Activated B cell treated with CpG ODN at 0.5 μM for 24 hours (primary cell): ENCODE measurements around the gene MICAL3. TPM values are rescaled to one million over a fixed set of nuclear protein-coding genes. Genes with fewer than 3 reads are reported as not detected.

Experiments
- ATAC-seq: fragments of 200-7000 bp; cut with Tn5 transposase; one replicate; pipeline ENCODE4 v1.10.0; 2021; ENCODE audit warnings: low read depth, mild to moderate bottlenecking, moderate library complexity
- CTCF ChIA-PET: fragments of 350-600 bp; sonication (Branson Sonifier 250); formaldehyde crosslinking; loops from one replicate; lab custom pipeline; 2021; ENCODE audit warnings: antibody characterized with exemption; lab: Charles Lee
- POLR2A ChIA-PET: fragments of 350-600 bp; sonication (Branson Sonifier 250); formaldehyde crosslinking; loops from one replicate; lab custom pipeline; 2021; ENCODE audit warnings: antibody characterized with exemption; lab: Charles Lee
- DNase-seq: peaks from one replicate; pipeline ENCODE4 v3.0.0; 2022
- H3K27ac Mint-ChIP-seq: one replicate; pipeline ENCODE4 v1.8.0; 2020; ENCODE audit warnings: mixed read lengths
- H3K27me3 Mint-ChIP-seq: one replicate; pipeline ENCODE4 v1.8.0; 2021; ENCODE audit warnings: mixed read lengths
- H3K36me3 Mint-ChIP-seq: one replicate; pipeline ENCODE4 v1.8.0; 2021; ENCODE audit warnings: low read depth, mixed read lengths
- H3K4me1 Mint-ChIP-seq: one replicate; pipeline ENCODE4 v1.8.0; 2021; ENCODE audit warnings: mixed read lengths
- H3K4me3 Mint-ChIP-seq: one replicate; pipeline ENCODE4 v1.8.0; 2020; ENCODE audit warnings: mild to moderate bottlenecking, mixed read lengths
- H3K9me3 Mint-ChIP-seq: one replicate; pipeline ENCODE4 v1.8.0; 2020; ENCODE audit warnings: mixed read lengths
- intact Hi-C: fragments of 100-400 bp; cut with micrococcal nuclease; formaldehyde crosslinking; loops from one replicate; pipeline ENCODE4 v1.15.1; 2024
- total RNA-seq: library from RNA; stranded (reverse); gene quantifications from 2 replicates; pipeline ENCODE4 v1.2.3, GENCODE V29; 2022
- TF ChIP-seq, protein P1 (sequence below): fragments of 200-600 bp; IDR thresholded peaks from one replicate; pipeline ENCODE4 v1.8.0; 2022; ENCODE audit warnings: antibody characterized with exemption, mild to moderate bottlenecking

MICAL3 gene
- total RNA-seq, 1 donor from 2014 or later: 257 TPM

DNA sequence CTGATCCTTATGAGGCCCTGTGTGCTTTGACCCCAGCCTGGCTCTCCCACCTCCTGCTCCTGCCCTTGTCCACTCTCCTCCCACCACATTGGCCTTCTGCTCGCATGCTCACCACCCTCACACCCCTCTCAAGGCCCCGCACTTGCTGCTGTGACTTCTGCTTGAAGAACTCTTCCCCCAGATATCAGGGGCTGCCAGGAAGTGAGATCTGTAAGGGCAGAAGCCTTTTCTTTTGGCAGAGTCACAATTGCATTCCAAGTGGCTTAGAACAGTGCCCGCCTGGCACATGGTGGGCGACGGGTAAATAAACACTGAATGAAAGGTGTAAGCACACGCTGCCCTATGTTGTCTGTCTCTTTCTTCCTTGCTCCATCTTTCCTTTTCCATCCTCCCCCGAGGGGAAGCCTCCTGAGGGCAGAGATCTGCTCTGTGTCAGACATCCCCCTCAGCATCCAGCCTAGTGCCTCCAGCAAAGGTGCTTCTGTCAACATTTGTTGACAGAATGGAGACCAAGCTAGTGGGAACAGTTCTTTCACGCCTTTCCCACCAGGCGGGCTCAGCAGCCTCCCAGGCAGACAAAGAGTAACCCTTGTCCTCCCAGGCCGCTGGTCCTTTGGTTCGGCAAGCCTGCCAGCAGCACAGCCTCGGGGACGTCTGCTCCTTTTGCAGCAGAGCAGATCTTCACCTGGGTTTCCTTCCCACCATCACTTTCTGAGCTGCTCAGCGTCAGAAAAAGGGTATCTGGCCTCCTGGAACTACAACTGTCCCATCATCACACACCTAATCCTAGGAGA is 43.4 kb upstream of the MICAL3 start:
- intact Hi-C loops: loop anchor here (2.0 kb wide), 1 partner anchor 43 kb away; the partner anchor contains the start of gene MICAL3
- CTCF ChIA-PET: interaction anchor here (1.0 kb wide), 1 partner anchor 9 kb away, joined by 5 read pairs; no protein-coding TSS in a partner anchor
- H3K27me3 Mint-ChIP-seq: no peaks in the 10 kb centered on the region
- POLR2A ChIA-PET: no interaction called here
- DNase-seq: no peak
- no peaks in the 10 kb centered on the region for H3K36me3 Mint-ChIP-seq
- TF ChIP-seq, protein P1, sequence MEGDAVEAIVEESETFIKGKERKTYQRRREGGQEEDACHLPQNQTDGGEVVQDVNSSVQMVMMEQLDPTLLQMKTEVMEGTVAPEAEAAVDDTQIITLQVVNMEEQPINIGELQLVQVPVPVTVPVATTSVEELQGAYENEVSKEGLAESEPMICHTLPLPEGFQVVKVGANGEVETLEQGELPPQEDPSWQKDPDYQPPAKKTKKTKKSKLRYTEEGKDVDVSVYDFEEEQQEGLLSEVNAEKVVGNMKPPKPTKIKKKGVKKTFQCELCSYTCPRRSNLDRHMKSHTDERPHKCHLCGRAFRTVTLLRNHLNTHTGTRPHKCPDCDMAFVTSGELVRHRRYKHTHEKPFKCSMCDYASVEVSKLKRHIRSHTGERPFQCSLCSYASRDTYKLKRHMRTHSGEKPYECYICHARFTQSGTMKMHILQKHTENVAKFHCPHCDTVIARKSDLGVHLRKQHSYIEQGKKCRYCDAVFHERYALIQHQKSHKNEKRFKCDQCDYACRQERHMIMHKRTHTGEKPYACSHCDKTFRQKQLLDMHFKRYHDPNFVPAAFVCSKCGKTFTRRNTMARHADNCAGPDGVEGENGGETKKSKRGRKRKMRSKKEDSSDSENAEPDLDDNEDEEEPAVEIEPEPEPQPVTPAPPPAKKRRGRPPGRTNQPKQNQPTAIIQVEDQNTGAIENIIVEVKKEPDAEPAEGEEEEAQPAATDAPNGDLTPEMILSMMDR: no peak
- peaks cover 83% of the 10 kb centered on the region for H3K4me1 Mint-ChIP-seq
- no peaks in the 10 kb centered on the region for H3K9me3 Mint-ChIP-seq
- no peak overlapping the region for H3K4me3 Mint-ChIP-seq
- peak overlapping the region; percentile 66 for H3K27ac Mint-ChIP-seq
- ATAC-seq: no peak

DNA sequence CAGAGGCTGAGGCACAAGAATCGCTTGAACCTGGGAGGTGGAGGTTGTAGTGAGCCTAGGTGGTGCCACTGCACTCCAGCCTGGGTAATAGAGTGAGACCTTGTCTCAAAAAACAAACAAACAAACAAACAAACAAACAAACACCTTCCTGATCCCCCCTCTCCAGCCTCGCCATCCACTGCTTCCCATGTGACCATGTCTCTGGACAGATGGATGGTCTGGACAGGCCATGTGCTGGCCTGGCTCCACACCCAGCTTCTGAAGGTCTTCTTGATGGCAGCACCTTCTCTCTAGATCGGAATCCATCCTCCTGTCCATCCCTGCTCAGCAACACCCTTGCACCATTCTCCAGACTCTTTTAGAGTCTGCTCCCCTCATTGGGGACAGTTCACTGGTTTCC is 42.8 kb upstream of the MICAL3 start:
- intact Hi-C loops: loop anchor here (2.0 kb wide), 1 partner anchor 42 kb away; the partner anchor contains the start of gene MICAL3
- no peak overlapping the region for H3K4me3 Mint-ChIP-seq
- H3K27me3 Mint-ChIP-seq: no peaks in the 10 kb centered on the region
- peaks cover 78% of the 10 kb centered on the region for H3K4me1 Mint-ChIP-seq
- TF ChIP-seq, protein P1: no peak
- CTCF ChIA-PET: no interaction called here
- H3K9me3 Mint-ChIP-seq: no peaks in the 10 kb centered on the region
- H3K27ac Mint-ChIP-seq: peak overlapping the region; percentile 66
- no peak for DNase-seq
- POLR2A ChIA-PET: no interaction called here
- ATAC-seq: no peak
- H3K36me3 Mint-ChIP-seq: no peaks in the 10 kb centered on the region

DNA sequence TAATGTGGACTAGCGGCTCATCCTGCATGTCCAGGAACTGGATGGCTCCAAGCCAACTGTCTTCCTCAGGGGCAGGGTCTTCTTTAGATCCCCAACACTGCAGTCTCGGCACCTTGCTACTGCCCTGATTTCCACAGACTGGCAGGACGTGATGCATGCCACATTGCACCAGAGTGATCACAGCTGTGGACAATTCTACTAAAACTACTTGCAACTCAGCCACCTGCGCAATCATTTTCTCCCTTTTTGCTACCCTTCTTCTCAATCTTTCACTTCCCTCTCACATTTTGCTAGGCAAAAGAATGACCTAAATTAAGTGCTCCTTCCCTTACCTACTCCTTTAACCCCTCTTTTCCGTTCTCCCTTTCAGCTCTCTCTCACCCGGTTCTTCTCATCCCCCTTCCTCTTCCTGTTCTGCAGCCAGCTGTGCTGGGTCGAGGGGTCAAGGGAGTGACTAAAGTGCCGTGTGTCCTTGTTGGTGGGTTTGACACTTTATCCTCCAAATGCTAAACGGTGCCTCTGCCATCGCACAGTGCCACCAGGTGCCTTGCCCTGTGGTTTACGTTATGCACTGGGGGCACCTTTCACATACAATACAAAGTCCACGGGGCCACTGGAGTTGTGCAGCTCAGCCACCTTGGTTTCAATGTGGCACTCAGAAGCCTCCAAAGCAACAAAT is 42.0 kb upstream of the MICAL3 start:
- intact Hi-C loops: loop anchor here (1.0 to 2.0 kb wide), 2 partner anchors 9 to 42 kb away; partner anchors contain the start of gene MICAL3

DNA sequence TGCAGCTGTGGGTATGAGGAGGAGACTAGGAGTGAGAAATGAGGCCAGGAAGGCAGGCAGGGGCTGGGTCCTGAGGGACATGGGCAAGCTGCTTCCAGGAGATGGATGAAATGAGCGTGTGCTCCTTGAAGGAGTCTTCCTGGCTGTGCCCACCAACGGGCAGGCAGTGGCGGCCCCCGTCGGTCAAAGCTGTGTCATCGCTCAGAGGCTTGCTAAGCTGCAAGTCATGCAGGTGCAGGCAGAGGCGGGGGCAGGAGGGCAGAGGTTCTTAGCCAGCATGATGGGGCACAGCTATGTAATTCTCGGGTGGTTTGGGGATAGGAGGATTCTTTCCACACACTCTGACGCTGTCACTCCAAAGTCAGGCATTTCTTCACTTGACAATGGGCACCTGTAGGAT is 40.9 kb upstream of the MICAL3 start:
- ChIA-PET POLR2A (interaction anchor here (0.6 to 2.2 kb wide), 6 partner anchors 8 to 78 kb away, joined by 3 to 24 read pairs (median 4); no protein-coding TSS in a partner anchor), CTCF (interaction anchor here (0.9 to 2.2 kb wide), 5 partner anchors 11 to 235 kb away, joined by 3 to 21 read pairs (median 4); partner anchors contain the start of gene MICAL3)
- no peaks in the 10 kb centered on the region for H3K9me3 Mint-ChIP-seq
- H3K27me3 Mint-ChIP-seq: no peaks in the 10 kb centered on the region
- H3K4me3 Mint-ChIP-seq: peak overlapping the region; percentile 6
- ATAC-seq (peak; percentile 30), DNase-seq (no peak)
- H3K27ac Mint-ChIP-seq: no peak overlapping the region
- TF ChIP-seq, protein P1: no peak
- peaks cover 64% of the 10 kb centered on the region for H3K4me1 Mint-ChIP-seq
- H3K36me3 Mint-ChIP-seq: no peaks in the 10 kb centered on the region
- intact Hi-C loops: no loop called here

More for the DNA sequence above, 42.0 kb upstream of the MICAL3 start:
- ChIA-PET CTCF (interaction anchor here (0.8 to 2.2 kb wide), 6 partner anchors 10 to 840 kb away, joined by 3 to 21 read pairs (median 4); partner anchors contain the start of genes DGCR6 and MICAL3), POLR2A (interaction anchor here (0.7 to 2.2 kb wide), 5 partner anchors 9 to 293 kb away, joined by 3 to 24 read pairs (median 3); no protein-coding TSS in a partner anchor)
- TF ChIP-seq, protein P1: no peak
- H3K4me3 Mint-ChIP-seq: peak overlapping the region; percentile 56
- DNase-seq: peak; percentile 31
- H3K4me1 Mint-ChIP-seq: peaks cover 72% of the 10 kb centered on the region
- peak overlapping the region; percentile 66 for H3K27ac Mint-ChIP-seq
- ATAC-seq: peak; percentile 77
- H3K36me3 Mint-ChIP-seq: no peaks in the 10 kb centered on the region
- H3K27me3 Mint-ChIP-seq: no peaks in the 10 kb centered on the region
- no peaks in the 10 kb centered on the region for H3K9me3 Mint-ChIP-seq
